ENCODE measurements around the gene CLIC5.
A peak's percentile ranks its signal among the peaks of the same experiment; 100 is the strongest.

Gene CLIC5

DNA sequence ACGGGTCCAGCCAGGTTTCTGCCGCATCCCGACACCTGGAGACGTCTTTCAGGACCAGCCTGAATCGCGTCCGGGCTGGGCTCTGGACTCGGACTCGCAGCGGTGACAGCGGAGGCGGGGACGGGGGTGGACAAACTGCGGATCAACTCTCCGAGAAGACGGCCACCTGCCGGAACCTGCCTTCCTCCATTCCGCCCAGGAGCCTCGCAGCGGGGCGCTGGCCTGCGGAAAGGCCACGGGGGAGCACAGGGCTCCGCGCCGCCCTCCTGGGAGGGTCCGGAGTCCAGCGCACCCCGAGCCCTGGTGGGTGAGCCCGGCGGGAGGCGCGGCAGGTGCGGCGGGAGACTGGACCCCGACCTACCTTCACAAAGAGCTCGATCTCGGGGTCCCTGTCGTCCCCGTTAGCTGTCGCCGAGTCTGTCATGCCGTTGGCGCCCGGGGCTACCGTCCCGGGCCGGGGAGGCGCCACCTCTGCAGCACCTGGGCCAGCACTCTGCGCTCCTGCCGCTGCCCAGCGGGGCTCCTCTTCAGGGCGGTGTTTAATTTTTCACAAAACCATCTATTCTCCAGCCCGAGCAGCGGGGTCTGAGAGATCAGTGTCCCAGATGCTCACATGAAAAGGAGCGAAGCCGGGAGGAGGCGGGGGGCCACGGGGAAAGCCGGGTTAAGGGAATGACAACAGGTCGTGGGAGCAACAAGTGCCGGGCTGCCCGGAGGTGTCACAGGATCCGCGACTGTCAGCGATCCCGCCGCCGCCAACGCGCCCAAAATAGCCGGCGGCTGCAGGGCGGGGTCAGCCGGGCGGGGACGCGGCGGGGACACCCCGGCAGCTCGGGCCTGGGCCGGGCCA lies at the start of gene CLIC5:
Gene CLIC5, minus strand, starts transcription at position 742 of the 850 bp plus-strand sequence. Its CDS starts 318 bp downstream, at position 424.
- peak; percentile 32 for DNase-seq

DNA sequence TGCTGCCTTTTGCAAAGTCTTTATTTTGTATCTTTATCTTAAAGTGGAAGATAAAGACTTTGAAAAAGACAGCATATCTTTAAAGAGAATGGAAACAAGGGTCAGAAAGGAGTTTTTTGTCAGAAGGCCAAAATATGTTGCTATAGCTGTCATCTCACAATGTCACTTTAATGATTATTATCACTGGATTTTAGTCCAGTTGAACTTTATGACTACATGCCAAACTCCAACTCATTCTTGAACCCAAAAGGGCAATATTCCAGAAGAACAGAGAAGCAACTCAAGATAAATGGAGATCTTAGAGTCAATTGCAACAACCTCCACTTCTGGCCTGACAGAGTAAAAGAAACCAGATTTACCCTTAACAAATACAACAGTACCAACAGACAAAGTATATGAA lies 47.3 kb upstream of the CLIC5 start:
- no peak for DNase-seq

DNA sequence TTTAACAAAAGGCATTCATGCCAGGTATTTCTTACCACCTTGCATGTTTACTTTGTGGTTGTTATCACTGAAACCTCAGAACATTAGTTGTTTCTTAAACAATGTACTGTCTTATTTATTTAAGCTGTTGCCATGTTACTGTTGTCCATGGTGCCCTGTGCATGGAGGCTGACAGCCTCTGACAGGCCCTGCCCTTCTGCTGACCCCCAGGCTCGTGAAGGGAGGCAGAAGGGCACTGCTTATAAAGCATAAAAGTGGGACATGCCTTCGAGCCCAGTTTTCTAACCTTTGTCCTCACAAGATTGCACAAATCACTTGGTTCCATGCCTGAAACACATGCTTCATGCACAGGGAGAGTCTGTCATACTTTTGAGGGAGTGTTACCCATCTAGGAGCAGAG lies 46.7 kb upstream of the CLIC5 start:
- peak; percentile 41 for DNase-seq

DNA sequence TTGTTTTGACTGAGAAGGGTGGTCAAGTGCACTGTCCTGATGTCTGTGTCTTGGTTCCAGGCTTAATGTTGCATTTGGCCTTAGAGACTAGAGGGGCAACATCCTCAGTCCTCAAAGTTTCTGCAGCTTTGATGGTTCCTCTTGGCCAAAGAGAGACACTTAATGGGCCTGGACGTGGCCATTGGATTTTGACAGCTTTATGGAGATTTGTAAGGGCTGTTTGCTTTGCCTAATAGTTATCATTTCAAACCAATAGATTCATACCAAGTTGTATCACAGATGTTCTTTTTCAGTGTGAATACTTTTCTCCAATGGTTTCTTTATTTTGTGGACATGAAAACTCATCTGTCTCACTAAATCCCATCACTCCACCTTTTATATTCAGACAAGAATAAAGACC lies 45.8 kb upstream of the CLIC5 start:
- DNase-seq: no peak

DNA sequence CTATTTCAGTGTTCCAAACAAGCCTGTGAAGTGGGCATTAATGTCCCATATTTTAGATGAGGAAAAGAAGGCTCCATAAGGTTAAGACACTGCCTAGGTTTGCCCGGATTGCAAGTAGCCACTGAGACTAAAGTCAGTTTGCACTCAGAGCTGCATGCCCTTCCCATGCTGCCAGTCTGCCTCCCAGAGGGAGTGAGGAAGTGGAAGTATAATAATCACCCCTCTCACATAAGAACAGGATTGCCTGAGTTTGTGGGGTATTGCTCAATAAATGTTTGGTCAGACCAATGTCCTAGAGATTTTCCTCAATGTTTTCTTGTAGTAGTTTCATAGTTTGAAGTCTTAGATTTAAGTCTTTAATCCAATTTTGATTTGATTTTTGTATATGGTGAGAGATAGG lies 43.9 kb upstream of the CLIC5 start:
- no peak for DNase-seq

DNA sequence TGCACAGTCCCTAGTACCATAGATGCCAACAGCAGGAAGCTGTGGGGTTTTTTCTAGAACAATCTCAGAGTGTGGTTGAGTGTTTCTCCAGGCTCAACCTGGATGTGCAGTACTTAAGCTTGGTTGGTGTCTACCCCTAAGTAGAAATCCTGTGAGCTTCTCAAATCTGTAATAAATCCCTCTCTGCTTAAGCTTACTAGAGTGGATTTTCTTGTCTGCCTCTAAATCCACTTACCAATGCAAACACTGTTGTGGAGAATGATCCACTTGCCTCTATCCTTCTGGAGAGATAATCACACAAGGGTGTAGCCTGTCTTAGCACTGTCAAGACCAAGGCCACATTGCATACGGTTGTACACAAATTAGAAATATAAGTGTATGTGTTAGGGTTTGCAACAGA lies 43.3 kb upstream of the CLIC5 start:
- DNase-seq: no peak

DNA sequence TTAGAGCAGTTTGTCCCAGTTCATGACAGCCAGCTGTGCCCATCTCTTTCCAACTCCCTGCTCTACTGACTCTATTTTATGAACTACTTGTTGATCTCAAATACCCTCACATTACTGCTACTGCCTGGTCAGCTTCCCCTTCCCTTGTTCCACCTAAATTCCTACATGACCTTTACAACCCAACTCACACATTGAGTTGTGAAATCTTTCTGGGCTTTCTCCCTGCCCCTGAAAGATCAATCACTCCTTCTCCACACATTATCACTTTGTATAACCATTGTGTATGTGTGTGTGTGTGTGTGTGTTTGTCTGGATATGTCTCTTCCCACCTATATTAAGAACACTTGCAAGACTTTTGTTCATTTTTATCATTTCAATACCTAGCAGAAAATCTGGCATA lies 42.1 kb upstream of the CLIC5 start:
- no peak for DNase-seq

DNA sequence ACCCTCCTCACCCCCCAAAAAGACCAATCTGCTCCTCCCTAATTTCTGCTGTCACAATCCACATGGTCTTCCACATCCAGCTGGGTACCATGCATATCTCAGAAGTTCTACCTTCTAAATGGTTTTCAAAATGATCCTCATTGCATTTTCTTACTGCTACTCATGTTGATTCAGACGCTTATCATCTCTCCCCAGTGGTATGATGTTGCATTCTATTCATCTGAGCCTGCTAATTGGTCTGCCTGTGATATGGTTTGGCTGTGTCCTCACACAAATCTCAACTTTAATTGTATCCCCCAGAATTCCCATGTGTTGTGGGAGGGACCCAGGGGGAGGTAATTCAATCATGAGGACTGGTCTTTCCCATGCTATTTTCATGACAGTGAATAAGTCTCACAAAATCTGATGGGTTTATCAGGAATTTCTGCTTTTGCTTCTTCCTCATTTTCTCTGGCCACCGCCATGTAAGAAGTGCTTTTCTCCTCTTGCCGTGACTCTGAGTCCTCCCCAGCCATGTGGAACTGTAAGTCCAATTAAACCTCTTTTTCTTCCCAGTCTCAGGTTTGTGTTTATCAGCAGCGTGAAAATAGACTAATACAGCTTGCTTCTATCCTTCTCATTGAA lies 41.4 kb upstream of the CLIC5 start:
- DNase-seq: no peak

DNA sequence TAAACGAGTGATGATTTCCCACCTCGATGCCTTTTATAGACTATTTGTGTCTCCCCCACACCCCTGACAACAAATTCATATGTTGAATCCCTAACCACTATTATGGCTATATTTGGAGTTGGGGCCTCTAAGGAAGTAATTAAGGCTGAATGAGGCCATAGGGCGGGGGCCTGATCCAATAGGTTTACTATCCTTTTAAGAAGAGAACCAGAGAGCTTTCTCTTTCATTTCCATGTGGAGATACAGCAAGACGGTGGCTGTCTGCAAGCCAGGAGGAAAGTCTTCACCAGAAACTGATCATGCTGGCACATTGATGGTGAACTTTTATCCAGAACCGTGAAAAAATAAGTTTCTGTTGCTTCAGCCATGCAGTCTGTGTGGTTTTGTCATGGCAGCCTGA lies 38.9 kb upstream of the CLIC5 start:
- no peak for DNase-seq

DNA sequence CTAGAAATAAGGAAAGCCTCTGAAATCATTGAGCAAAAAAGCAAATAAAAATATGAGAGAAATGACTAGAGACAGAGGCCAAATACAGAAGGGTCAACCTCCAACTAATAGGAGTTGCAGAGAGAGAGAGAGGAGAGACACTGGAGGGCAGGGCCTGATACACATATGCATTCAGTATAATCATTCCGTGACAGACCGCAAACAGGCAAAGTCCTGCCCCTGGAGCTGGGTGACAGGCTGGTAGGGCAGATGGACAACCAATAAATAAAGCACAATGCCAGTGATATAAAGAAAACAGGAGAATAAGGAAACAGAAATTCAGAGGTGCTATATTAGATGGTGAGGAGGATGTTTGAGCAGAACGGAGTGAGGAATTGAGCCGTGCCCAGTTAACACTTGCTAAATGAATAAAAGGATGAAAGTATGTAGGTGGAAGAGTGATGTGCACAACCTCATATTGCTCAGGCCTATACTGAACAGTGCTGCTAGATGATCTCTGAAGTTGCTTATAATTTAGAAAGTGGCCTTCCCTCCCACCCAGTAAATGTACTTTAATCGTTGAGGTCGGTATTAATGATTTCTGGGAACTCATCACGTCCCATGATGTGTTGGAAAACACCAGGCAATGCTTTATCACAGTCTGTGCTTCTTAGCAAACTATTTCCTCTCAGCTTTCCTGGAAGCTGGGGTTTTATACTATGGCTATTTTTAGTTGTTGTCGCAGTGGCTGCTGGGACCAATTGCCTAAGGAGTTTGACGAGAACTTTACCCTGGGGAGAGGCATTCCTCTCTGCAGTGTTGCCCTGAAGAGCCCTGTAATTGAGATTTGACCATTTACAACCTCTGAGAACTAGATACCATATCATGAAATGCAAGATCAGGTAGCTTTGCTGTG lies 37.6 kb upstream of the CLIC5 start:
- DNase-seq: no peak

DNA sequence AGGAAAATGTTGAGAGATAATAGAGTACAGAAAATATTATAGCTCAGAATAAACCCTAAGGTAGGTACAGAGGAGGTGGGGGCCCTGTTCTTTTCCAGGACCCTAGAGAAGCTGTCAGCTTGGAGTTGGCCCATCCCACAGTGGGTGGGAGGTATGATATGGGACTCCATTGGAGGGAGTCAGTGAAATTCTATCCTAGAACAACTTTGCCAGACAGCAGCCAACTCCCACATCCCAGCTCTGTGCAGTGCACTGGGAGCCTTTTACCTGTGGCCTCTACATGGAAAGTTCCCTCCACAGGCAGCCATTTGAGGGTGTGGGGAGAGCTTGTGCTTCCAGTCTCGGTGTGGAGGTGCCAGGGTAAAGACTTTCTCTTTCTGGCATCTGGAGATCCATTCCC lies 36.8 kb upstream of the CLIC5 start:
- peak; percentile 18 for DNase-seq

DNA sequence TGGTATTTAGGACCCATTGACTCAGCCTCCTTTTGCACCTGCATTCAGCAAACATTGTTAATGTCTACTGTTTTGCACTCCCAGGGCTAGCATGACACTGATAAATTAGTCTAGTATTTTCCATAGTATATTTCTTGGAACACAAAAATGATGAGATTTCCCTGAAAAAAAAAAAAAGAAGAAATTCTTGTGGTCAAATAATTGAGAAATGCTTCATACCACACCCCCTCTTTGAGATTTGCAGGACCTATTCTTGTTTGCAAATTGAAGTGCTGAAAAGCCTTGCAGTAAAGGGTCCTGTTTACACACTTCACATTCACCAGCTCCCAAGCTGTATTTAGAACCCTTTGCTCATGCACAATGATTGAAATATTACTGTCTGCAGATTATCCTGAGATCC lies 36.3 kb upstream of the CLIC5 start:
- peak; percentile 35 for DNase-seq

DNA sequence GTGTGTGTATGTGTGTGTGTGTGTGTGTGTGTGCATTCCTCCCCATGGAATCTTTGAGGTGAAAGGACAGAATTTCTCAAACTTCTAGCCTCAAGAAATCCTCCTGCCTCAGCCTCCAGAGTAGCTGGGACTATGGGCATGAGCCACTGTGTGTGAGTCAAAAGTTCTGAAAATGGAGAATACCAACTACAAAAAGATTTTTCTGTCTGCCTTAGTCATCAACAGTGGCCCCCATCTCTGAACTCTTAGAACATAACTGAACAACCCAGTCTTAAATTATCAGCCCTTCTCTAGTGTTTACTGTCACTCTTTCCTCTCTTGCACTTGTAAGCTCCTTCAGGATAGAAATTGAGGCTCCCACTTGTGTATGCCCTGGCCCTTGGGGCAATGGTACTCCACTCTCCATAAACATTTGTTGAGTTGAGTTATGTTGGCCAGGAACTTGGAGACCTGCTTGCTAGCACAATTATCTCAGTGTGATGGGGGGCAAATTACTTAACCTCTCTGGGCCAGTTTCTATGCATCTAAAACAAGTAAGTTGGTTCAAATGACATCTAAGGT lies 35.3 kb upstream of the CLIC5 start:
- no peak for DNase-seq

DNA sequence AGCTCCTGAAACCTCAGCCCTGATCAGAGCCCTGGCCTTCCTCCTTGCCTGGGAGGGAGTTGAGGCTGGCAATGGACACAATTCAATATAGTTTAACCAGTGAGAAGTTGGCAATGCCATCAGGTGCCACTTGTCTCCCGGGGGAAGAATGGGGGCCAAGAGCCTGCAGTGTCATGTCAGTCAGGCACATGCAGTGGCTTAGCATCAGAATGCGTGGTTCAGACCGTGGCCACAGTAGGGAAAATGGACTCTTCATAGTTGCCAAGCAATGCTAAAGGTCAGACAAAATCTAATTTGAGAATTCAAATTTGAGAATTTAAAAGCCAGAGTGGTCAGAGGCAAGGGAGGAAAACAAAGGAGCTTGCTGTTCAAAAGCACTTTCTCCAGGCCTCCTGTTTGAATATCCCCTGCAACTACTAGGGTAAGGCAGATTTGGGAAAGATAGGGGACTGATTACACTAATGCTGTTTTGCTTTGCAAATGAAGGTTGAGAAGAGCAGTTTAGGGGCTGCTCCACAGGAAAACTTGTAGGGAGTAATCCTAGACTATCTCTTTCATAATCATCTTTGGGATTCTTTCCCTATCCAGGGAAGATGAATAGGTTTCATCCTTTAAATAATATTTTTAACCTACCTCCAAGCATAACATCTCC lies 33.1 kb upstream of the CLIC5 start:
- DNase-seq: no peak

DNA sequence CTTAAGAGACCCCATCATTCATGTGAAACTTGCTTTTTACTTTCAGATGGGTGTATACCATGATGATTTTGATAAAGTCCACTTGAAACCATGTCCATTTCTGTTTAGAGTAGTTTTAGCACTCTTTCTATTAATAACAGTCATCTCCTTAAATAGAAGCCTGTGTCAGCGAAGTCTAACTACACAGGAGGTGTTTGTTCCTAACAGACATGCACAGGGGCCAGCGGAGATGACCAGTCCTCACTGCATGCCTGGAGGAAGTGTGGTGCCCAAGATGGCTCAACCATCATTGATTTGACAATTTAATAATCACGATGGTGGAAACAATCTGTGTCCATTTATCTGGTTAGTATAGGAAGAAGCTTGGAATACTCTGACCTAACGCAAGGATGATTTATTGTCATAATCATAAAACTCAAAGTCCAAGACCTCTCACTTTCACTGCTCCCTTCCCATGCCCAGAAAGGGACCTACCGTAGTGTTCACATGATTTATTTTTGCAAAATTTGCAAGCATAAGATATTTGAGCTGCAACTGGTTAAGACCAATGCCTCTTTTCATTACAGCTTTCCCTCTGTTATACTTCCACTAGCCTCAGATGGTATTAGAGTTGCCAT lies 31.0 kb upstream of the CLIC5 start:
- DNase-seq: no peak

DNA sequence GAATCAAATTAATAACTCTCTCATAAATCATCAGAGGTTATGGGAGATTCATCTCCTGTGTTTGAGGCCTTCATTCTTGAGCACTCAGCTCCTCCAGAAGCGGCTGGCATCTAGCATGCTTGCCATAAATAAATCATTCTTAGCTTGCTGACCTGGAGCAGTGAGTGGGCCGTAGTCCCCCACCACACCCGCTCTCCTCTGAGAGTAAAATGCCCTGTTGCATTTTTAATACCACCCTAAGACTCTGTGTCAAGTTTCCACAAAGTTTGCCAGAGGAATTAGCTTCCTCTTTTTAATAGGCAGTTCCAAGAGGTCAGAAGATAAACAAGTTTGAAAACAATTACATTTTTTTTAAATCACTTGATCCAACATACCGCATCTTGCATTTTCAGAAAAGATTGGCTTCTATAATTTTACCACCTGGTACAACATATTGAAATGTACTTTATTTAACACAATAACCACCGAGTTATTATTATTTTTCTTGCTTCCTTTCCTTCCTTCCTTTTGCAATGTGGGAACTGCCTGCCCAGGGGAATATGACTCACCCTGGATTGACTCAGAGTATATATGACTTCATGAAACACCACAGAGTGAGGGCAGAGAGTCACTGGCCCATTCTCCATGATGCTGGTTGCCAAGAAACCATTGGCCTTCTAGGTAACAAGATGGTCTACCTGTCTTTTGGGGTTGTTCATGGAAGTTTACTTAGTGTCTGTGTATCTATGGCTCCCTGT lies 29.4 kb upstream of the CLIC5 start:
- DNase-seq: no peak

DNA sequence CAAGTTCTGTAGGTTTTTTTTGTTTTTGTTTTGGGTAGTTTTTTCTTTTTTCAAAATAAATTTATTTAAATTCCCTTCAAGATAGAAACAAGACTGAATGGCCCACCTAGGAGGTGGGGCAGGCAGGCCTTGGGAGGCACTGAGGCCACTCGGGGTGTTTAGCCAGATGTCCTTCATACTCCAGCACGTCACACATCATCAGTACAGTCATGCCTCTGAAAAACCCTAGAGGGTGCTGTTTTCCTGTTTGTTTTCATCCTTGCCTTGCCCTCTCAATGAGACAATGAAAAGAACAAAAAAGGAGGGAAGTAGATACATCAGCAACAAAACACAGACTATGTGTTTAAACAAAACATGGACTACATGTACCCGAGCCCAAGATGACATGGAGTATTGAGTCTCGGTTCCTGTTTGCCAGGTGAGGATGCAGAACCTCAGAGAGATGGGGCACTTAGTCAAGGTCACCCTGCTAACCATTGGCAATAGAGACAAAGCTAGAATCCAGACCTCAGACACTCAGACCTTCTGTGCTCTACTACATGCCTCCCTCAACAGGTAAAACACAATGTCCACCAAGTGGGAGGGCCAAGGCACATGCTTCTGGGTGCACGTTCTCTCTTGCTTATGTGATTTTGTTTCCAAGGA lies 26.8 kb upstream of the CLIC5 start:
- DNase-seq: peak; percentile 77

DNA sequence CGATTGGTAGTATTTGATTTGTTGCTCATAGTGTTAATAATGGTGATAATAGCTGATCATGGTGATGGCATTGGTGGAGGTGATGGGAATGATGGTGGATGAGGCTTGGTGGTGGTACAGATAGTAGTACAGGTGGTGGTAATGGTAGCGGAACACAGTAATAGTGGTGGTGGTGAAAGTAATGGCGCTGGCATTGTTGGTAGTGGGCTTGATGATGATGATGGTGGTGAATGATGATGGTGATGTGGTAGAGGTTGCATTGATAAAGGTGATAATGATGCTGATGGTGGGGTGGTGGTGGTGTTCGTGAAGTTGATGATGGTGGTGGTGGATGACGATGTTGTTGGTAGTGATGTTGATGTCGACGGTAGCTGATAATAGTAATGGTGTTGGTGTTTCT lies 24.6 kb upstream of the CLIC5 start:
- no peak for DNase-seq

DNA sequence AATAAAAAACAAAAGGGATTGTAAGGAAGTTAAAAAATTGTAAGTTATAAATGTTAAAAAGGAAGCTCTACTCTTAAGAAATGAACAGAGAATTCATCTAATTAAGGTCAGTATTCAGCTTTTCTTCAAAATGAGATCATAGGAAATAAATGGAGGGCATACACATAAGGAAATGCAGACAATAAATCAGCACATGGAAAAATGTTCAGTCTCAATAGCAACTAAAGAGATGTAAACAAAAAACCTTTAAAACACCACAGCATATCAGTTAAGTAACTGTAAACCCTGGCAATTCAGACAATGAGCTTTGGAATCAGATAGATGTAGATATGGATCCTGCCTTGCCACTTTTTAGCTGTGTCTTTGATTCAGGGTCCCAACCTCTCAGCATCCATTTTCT lies 24.0 kb upstream of the CLIC5 start:
- no peak for DNase-seq

DNA sequence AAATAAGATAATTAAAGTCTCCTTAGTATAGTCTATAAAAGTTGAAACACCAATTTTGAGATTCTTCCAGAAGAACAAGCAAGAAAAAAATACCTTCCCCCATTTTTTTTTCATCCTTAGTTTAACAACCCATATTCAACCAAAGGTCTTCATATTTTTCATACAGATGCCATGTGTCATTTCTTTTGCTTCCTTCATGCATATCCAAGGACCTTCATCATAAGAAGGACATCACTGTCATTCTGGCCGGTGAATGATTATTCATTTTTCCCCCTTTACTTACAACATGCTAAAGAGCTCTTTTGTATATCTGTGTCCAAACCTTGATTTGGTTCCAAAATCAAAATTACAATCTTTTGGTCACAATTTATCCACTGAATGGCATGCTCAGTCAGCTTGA lies 21.3 kb upstream of the CLIC5 start:
- DNase-seq: no peak

DNA sequence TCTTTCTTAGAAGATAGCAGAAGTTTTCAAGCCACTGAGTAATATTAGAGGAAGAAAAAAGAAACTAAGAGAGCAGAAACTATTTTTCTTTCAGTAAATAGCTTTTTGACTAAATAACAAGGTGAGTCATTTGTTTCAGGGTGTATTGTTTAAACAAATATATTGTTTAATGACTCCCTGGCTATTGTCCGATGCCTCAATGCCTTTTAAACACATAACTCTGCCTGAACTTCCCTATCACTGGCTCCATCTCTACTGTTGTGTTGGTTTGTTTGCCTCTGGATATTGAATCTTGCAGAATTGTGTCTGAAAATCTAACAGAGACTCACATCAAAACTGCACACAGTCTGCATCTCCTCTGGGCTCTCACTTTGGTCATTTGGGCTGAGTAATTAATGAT lies 19.6 kb upstream of the CLIC5 start:
- no peak for DNase-seq

Data from NCI-H510A treated with DMSO at 0.1 percent for 48 hours (cell line).